Choroid plexus epithelial cell (primary cell): ENCODE data around the gene CDH13.

Experiments
- DNase-seq: peaks from one replicate; pipeline ENCODE4 v3.0.0-alpha.2; 2010; ENCODE audit warnings: low read depth
- H3K4me3 ChIP-seq: 2 replicates; pipeline ENCODE4 v1.5.1; 2011; ENCODE audit warnings: low read depth, mild to moderate bottlenecking, control low read depth, low read length, moderate library complexity
- CTCF ChIP-seq: conservative IDR thresholded peaks from 2 replicates; pipeline ENCODE4 v1.5.1; 2011; ENCODE audit warnings: low read depth, mild to moderate bottlenecking, control low read depth, inconsistent platforms, low read length, moderate library complexity

Gene CDH13

GRCh38 chr16:82649766-82650165 lies 23.0 kb downstream of the CDH13 start:
- H3K4me3 ChIP-seq, result no peak overlapping the region
- peak; percentile 58 for DNase-seq
- no peak for TF ChIP-seq CTCF

GRCh38 chr16:82650804-82651203 lies 24.0 kb downstream of the CDH13 start:
- H3K4me3 ChIP-seq, result no peak overlapping the region
- TF ChIP-seq CTCF, result no peak
- no peak for DNase-seq

- DNase-seq, result no peak
- no peak for TF ChIP-seq CTCF
- H3K4me3 ChIP-seq, result no peak overlapping the region
Observed at GRCh38 chr16:82651921-82652601, 25.3 kb downstream of the CDH13 start.

- no peak for TF ChIP-seq CTCF
- DNase-seq, result no peak
- no peak overlapping the region for H3K4me3 ChIP-seq
Observed at GRCh38 chr16:82652826-82653225, 26.1 kb downstream of the CDH13 start.

- no peak for TF ChIP-seq CTCF
- peak; percentile 96 for DNase-seq
- peak overlapping the region; percentile 26 for H3K4me3 ChIP-seq
Observed at GRCh38 chr16:82653550-82654511, 27.1 kb downstream of the CDH13 start.

GRCh38 chr16:82655072-82655714 lies 28.4 kb downstream of the CDH13 start:
- no peak for TF ChIP-seq CTCF
- no peak overlapping the region for H3K4me3 ChIP-seq
- DNase-seq, result peak; percentile 94
